Daoy (cell line): ENCODE measurements around the gene SYMPK. TPM values are rescaled to one million over a fixed set of nuclear protein-coding genes. Genes with fewer than 3 reads are reported as not detected.

ENCODE experiments used
- DNase-seq: peaks from one replicate; pipeline ENCODE4 v3.0.0-alpha.2; 2015; ENCODE audit warnings: low read depth
- total RNA-seq: library from RNA; depleted of rRNA; stranded (reverse); fragments of >200 nt; shearing (Covaris generic); gene quantifications from 2 replicates; pipeline ENCODE4 v1.2.3, GENCODE V29; 2014

The SYMPK gene
- total RNA-seq, 1 experiment from 2014 or later, result 33.0 TPM

- no peak for DNase-seq
These were observed 81.5 kb downstream of the SYMPK start for GRCh38 chr19:45781214-45782161.

GRCh38 chr19:45780448-45781213 is 82.3 kb downstream of the SYMPK start:
- no peak for DNase-seq

DNA sequence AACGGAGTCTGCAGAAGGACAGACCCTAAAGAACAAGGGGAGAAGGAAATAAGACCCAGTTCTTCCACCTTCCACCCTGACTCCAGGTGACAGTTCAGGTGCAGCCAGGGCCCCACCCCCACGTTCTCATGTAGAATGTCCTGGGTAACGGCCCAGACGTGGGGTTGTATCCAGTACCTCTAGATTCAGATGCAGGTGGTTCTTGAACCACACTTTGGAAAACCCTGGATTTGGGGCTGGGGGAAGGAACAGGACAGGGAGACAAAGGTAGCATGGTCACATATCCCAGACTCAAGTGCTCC is 82.8 kb downstream of the SYMPK start:
- DNase-seq, result no peak

DNA sequence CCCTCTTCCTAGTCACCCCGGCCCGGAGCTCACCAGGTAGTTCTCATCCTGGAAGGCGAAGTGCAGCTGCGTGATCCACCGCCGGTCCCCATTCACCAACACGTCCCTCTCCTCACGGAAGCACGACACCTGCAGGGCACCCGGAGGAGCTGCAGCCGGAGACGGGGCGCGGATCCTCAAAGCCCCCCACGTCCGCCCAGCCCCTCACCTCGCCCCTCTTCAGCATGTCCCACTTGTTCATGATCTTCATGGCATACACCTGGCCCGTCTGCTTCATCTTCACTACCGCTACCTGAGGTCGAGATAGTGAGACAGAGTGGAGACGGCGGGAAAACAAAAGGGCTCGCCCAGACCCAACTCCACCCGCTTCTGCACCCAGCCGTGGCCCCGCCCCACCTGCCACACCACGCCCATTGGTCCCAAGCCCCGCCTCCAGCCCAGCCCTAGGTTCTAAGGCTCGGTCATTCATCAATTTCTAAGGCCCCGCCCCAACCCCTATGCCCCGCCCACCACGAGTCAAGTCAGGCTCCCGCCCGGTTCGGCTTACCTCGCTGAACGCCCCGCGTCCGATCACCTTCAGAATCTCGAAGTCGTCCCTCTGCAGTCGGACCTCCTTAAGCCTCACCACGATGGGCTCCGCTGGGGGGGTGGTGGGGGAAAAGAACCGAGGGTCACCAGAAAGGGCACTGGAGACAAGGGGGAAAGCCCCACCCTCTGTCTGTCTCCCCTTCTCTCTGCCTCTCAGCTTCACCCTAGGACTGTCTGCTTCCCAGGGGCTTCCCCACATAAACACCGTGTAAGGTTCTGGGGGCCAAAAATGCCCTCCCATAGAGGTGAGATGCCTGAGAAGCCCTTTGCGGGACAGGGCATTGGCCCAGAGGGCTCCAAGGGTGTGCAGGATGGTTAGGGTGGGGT is 83.5 kb downstream of the SYMPK start:
- peak; percentile 70 for DNase-seq

GRCh38 chr19:45778010-45778661 is 84.8 kb downstream of the SYMPK start:
- no peak for DNase-seq

DNA sequence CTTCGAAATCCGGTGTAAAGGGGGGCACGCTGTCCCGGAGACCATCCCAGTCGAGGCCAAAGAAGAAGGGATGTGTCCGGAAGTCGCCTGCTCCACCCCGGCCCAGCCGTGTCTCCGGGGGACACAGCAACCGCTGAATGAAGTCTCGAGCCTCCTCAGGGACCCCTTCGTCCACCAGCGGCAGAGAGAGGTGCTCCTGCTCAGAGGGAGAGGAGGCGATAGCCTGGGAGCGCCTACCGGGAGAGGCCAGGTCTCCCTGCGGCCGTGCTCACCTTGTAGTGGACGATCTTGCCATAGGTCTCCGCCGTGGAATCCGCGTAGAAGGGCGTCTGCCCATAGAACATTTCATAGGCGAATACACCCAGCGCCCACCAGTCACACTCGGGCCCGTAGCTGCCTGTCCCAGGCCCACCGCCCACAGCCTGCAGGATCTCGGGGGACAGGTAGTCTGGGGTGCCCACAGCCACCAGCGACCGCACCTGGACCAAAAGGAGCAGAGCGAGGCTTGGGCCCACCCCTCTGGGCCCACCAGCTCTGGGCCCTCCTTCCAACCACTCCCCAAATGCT is 85.5 kb downstream of the SYMPK start:
- DNase-seq, result no peak

DNA sequence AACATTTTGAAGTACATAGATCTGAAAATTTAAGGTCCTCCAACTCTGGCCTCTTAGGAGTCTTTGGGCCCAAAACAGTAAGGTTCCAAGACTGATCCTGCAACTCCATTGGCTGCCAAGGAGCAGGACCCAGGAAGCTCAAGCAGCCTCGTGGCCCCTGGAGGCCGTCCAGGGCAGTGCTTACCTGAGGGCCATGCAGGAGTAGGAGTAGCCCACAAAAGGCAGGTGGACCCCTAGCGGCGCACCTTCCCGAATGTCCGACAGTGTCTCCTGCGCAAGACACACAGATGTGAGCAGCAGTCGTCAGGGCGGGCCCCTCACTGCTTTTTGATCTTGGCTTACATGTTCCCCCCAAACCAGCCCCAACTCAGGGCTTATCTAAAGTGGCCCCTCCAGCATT is 88.2 kb downstream of the SYMPK start:
- no peak for DNase-seq

DNA sequence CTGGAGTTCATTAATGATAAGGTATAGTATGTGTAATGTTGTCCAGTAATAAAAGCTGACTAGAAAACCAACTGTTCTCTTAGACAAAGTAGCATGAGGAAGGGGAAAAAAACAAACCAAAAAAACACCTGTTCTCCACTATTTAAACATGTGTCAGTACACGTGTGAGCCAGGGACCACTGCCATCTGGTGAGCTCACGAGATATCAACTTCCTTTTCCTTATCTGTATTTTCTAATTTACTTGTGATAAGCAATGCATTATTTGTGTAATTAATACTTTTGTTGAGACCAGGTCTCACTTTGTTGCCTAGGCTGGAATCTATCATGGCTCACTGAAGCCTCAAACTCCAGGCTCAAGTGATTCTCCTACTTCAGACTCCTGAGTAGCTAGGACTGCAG is 89.6 kb downstream of the SYMPK start:
- DNase-seq, result no peak

DNA sequence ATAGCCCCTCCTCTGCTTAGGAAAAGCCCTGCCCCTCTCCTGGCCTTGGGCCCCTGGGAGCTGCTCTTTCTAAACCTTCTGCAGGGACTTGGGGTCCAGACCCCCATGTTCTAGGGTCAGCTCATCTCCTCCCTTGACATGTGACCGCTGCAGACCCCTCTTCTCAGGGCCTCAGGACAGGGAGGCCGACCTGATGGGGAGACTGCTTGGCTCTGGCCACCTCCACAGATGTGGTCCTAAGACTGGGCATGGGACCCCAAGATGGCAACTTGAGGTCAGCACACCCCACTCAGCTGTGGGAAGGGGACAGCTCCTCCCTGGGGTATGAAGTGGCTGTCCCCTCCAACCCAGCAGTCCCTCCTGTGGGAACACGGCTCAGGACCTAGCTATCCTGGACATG is 90.0 kb downstream of the SYMPK start:
- no peak for DNase-seq

- DNase-seq, result no peak
These were observed 90.7 kb downstream of the SYMPK start for GRCh38 chr19:45772130-45772840.

DNA sequence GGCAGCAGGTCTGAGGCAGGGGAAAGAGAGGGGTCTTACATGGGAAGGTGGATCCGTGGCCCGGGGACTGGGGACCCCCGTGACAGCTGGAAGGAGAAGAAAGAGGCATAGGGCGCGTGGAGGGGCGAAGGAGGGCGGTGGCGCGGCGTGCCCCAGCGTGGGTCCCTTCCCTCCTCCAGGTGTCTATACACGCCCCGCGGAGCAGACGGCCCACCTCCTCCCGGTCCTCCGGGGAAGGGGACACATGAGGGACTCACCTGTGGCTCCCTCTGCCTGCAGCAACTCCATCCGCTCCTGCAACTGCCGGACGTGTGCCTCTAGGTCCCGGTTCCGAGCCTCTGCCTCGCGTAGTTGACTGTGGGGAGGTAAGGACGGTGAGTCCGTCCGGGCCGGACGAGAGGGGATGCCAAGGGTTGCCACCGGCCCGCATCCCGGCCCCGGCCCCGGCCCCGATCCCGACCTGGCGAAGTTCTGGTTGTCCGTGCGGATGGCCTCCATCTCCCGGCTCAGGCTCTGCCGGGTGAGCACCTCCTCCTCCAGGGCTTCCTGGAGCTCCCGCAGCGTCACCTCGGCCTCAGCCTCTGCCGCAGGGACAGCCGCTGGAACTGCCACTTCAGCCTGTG is 91.5 kb downstream of the SYMPK start:
- no peak for DNase-seq

DNA sequence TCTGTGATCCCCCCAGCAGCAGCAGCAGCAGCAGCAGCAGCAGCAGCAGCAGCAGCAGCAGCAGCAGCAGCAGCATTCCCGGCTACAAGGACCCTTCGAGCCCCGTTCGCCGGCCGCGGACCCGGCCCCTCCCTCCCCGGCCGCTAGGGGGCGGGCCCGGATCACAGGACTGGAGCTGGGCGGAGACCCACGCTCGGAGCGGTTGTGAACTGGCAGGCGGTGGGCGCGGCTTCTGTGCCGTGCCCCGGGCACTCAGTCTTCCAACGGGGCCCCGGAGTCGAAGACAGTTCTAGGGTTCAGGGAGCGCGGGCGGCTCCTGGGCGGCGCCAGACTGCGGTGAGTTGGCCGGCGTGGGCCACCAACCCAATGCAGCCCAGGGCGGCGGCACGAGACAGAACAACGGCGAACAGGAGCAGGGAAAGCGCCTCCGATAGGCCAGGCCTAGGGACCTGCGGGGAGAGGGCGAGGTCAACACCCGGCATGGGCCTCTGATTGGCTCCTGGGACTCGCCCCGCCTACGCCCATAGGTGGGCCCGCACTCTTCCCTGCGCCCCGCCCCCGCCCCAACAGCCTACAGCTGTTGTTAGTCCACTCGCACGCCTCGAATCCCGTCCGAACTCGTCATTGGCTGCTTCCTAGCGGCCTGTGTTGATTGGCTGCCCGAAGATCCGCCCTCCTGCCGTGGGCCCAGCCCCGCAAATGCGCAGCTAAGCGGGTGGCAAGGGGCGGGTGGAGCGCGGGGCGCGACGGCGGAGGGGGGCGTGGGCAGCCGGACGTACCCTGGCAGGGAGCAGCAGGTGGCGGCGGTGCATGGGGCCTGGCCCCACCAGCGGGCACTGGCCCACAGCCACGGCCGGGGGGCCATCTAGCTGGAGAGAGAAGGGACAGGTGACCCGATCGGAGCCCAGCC is 92.5 kb downstream of the SYMPK start:
- peak; percentile 97 for DNase-seq

DNA sequence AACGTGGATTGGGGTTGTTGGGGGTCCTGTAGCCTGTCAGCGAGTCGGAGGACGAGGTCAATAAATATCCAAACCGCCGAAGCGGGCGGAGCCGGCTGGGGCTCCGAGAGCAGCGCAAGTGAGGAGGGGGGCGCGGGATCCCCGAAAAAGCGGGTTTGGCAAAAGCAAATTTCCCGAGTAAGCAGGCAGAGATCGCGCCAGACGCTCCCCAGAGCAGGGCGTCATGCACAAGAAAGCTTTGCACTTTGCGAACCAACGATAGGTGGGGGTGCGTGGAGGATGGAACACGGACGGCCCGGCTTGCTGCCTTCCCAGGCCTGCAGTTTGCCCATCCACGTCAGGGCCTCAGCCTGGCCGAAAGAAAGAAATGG is 93.1 kb downstream of the SYMPK start:
- DNase-seq, result no peak

- peak; percentile 100 for DNase-seq
These were observed 93.8 kb downstream of the SYMPK start, which contains the start of gene SIX5 for GRCh38 chr19:45768984-45769782. Gene SIX5, minus strand, starts transcription at chr19:45769252. Its CDS starts 408 bp downstream, at chr19:45768844.

DNA sequence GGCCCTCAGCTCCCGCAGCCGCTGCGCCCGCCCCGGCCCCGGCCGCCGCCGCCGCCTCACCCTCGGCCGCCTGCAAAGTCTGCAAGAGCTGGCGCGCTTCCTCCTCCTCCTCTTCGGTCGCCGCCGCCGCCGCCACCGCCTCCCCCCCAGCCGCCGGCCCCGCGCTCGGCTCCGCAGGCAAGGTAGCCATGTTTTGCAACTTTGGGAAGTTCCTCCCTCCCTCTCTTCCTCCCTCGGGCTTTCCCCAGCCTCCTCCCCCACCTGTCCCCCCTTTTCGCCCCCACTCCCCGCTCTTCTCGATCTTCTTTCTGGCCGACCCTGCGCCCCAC is 94.3 kb downstream of the SYMPK start:
- DNase-seq, result peak; percentile 74

GRCh38 chr19:45767881-45768654 is 94.9 kb downstream of the SYMPK start:
- peak; percentile 80 for DNase-seq

DNA sequence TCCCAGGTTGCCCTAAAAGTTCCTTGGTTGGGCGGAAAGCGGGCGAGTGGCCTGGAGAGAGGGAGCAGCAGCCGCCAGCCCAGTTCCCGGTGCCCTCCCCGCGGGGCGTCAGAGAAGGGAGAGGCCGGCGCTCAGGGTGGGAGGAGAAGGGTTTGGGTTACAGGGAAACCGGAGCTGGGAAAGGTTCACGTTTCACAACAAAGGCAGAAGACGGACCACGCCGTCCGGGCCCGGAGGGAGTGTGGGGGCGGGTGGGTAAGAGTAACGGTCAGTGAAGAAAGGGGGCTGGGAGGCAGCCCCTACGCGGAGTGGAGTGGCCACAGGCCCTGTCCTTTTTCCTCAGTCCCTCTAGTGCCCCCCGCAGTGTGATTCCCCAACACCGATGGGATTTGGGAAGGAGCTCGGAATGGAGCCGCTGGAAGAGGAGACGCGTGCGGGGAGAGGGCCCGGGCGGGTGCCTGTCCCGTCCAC is 95.5 kb downstream of the SYMPK start:
- DNase-seq, result peak; percentile 90
